Iris pigment epithelial cell (primary cell): ENCODE measurements around the gene AUTS2.
"Not testable (repeated sequence)": the region's sequence is repeated elsewhere in the genome, so short reads cannot be mapped to it uniquely, and the experiment has no call there.

Experiments used
- DNase-seq: peaks from one replicate; pipeline ENCODE4 v3.0.0-alpha.2; 2011; ENCODE audit warnings: low read depth

Gene AUTS2

GRCh38 chr7:70582927-70583895 is 984.9 kb downstream of the AUTS2 start:
- no peak for DNase-seq

DNA sequence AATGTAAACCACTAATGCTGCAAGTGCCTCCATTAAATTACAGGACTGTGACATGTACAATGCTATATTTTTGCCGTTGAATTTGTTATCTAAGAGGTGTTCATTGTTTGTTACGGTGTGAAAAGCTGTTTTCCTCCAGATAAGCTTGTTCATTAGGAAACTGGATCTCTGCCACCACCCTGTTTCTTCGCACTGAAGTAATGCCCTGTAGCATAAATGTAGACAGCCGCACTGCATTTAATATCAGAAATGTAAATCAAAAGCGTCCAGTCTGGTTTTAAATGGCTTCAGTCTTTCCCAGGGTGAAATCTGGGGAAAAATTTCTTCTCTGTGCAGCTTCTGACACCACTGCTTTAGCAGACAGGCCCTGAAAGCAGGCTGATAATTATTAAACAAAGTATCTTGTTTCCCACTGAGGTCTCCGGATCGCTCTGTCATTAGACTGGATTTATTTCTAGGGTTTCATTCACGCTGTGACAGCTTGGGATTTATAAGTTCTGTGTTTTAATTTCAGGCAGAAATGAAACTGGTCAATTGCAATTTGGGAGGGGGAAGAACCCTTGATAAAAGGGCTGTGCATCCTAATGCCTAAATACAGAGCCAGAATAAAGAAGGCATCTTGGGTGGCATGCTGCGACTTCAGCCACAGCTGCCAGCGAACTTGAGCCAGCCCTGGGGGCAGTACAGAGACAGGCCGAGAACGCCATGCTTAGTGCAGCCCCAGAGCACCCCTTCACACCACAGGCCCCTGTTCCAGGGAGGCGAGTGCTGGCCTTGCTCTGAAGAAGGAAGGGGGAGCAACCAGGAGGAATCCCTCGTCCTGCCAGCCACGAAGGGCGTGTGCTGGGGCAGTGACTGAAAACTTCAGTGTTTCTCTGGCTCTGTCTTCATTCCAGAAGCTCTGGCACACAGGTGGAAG is 985.9 kb downstream of the AUTS2 start:
- no peak for DNase-seq

DNA sequence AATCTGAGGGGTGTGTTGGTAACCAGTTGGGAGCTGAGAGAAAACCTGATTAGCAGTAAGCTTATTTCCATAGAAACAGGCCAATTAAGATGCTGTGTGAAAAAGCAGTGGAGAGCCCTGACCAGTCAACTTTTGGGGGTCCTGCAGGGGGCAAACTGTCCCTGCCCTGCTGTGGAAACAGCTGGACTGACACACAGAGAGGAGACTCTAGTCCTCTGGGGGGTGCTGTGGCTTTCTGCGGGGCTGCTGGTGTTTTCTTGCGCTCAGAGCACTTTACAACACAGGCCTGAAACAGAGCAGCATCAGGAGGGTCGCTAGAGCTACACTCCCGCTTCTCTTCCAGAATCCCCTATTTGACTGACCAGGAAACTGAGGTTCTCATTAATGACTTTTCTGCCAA is 986.8 kb downstream of the AUTS2 start:
- no peak for DNase-seq

DNA sequence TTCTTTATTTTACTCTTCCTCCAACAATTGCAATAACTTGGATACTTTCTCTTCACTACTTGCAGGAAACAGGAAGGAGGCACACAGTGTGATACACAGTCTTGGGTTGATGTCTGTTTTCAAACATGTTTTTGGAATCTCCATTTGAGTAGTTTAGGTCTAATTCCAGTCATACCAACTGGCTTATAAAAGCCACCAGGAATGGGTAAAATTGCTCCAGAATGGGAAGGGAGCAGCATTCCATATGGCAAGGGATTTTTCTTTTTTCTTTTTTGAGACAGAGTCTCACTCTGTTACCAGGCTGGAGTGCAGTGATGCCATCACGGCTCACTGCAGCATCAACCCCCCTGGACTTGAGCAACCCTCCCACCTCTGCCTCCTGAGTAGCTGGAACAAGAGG is 988.5 kb downstream of the AUTS2 start:
- DNase-seq: no peak

DNA sequence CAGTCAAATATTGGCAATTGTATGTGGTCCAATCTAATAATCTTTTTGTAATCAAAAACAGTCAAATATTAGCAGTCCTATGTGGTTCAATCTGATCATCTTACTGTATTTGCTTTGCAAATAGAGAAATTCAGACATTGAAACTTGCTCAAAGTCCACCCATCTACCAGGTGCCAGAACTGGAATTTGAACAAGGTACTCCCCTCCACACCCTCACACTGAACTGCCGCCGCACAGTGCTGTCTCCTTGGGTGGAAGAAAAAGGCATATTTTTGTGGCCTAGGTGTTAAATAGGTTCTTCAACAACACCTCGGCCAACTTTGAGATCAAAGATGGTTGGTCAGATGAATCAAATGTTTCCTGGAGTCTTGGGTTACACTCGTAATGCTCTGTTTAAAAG is 989.5 kb downstream of the AUTS2 start:
- DNase-seq: no peak

GRCh38 chr7:70588191-70588921 is 990.1 kb downstream of the AUTS2 start:
- no peak for DNase-seq

DNA sequence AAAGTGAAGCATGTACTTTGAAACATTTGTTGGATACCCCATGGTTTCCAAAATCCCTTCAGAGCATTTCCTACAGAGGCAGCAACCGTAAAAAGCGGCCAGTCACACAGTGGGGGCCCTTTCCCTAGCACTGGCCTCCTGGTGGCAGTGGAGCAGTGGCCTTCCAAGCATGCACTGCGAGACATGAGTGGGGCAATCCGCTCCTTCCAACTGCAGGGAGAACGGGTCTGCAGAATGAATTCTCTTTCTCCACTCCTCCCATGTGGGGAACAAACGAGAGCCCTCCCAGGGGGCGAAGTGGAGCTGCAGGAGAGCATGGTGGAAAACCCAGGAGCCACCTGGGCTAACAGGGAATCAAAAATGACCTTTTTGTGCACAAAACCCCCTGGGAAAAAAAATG is 990.7 kb downstream of the AUTS2 start:
- no peak for DNase-seq

GRCh38 chr7:70589590-70589989 is 991.3 kb downstream of the AUTS2 start:
- no peak for DNase-seq

- no peak for DNase-seq
These were observed 992.0 kb downstream of the AUTS2 start for GRCh38 chr7:70590126-70590854.

GRCh38 chr7:70591643-70592042 is 993.4 kb downstream of the AUTS2 start:
- no peak for DNase-seq

DNA sequence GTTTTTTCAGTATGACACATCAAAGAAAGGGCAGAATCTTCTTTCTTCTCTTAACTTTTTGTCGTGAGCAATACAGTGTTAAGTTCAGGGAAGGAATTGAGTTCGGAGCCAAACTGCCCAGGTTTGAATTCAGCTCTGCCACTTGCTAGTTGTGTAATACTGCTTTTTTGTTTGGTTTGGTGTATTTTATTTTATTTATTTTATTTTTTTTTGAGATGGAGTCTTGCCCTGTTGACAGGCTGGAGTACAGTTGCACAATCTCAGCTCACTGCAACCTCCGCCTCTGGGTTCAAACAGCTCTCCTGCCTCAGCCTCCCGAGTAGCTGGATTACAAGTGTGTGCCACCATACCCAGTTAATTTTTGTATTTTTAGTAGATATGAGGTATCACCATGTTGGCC is 993.9 kb downstream of the AUTS2 start:
- DNase-seq: no peak

DNA sequence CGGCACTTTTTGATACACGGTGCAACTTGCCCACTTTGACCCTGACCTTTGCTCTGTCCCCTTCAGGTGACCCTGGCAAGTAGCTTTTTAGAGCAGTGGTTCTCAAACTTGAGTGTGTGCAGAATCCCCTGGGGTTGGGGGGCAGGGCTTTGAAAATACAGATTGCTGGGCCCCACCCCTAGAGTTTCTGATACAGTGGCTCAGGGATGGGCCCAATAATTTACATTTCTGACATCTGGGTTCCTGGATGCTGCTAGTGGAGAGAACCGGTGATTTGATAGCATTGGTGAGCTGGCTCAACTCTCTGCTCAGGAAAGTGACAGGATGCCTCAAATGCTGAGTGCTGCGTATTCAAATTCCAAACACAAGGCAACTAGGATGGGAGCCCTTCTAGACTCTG is 995.9 kb downstream of the AUTS2 start:
- no peak for DNase-seq

DNA sequence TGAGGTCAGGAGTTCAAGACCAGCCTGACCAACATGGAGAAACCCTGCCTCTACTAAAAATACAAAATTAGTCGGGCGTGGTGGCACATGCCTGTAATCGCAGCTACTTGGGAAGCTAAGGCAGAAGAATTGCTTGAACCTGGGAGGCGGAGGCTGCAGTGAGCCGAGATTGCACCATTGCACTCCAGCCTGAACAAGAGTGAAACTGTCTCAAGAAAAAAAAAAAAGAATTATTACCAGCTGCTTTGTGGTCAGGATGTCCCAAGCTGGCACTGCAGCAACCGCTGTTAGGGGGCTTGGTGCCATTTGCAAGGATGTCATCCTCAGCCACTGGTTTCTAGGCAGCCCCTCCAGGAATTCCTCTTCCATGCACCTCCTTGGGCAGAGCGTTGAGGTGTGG is 996.6 kb downstream of the AUTS2 start:
- DNase-seq: not testable (repeated sequence)

GRCh38 chr7:70595370-70595754 is 997.1 kb downstream of the AUTS2 start:
- no peak for DNase-seq

GRCh38 chr7:70595755-70596597 is 997.7 kb downstream of the AUTS2 start:
- DNase-seq: no peak

- no peak for DNase-seq
These were observed 998.3 kb downstream of the AUTS2 start for GRCh38 chr7:70596598-70596913.

DNA sequence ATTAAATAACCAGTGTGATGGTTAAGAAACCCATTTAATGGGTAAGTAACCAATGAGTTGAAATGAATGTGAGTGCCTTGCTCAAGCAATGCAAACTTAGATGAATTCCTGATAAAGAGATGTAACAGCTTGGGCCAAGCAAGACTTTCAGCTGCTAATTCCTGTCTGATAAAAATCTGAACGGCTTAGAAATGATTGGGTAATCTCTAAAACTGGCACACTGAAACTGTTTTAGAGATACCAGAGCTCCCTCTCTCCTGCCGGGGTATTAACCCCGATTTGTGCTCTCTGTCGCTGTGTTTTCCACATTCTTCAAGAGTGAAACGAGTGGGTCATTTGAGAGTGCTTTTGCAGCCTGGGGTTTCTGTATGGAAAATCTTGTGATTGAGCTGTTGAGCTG is 998.8 kb downstream of the AUTS2 start:
- no peak for DNase-seq

DNA sequence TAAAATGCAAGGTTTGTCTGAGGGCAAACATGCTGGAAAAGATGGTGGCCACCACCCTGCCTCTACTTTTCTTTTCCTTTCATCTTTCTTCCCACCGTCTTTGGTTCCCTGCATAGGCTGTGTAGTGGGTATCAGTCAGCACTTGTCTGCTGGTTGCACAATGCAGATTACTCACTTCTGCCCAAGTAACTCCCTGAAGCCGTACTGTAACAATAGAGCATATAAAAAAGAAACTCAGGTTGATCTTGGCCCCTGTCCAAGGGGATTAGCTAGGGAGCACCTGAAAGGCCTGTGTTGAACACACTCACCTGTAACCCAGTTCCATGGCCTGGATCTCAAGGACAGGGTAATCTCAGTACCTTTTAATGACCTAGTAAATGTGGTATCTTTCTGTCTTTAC is 1000.7 kb downstream of the AUTS2 start:
- DNase-seq: peak; percentile 23

- DNase-seq: no peak
These were observed 1001.3 kb downstream of the AUTS2 start for GRCh38 chr7:70599446-70600190.

DNA sequence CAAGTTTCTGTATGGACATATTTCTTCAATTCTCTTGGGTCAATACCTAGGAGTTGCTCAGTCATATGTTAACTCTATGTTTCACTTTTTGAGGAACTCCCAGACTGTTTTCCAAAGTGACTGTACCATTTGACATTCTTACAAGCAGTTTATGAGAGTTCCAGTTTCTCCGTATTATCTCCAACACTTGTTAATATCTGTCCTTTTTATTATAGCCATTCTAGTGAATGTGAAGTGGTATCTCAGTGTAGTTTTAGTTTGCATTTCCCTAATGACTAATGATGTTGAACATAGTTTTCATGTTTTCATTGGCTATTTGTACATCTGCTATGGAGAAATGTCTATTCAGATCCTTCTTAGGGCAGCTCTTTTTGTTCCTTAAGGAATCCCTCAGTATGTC is 1002.7 kb downstream of the AUTS2 start:
- no peak for DNase-seq
